Adipose tissue (tissue), 3 donors: Measurements from ENCODE around the gene ARMH3. TPM values are rescaled to one million over a fixed set of nuclear protein-coding genes. Genes with fewer than 3 reads are reported as not detected.

ENCODE experiments used
- H3K27ac ChIP-seq: one replicate; pipeline ENCODE4 v1.5.1; 2013; ENCODE audit warnings: low read depth, low read length
- WGBS, 3 donors: extraction: QIAGEN DNeasy Blood & Tissue Kit; methylation state at CpG; one replicate each; pipeline ENCODE4 v1.1.7; 2013; 5-methylcytosine and 5-hydroxymethylcytosine counted together
- polyA plus RNA-seq, 3 donors: library from polyadenylated mRNA; stranded (reverse); fragments of 200-250 nt; gene quantifications; one replicate each; pipeline ENCODE4 v1.2.3, GENCODE V29; 2013
- donor health status: healthy with polysubstance abuse.
- donor health status: Bipolar disorder and iron deficiency.
- donor health status: healthy.

Gene ARMH3
- polyA plus RNA-seq, 3 donors: 9.6 to 14.0 (median 10.0) TPM

- H3K27ac ChIP-seq: no peak overlapping the region
- 53 to 60% (median 60%) methylated on average over 9 of the region's 9 CpGs for WGBS, 3 donors
Observed at GRCh38 chr10:101831169-101831811, 224.7 kb downstream of the ARMH3 start.

- H3K27ac ChIP-seq: no peak overlapping the region
- whole genome bisulfite sequencing, 3 donors: 1 to 2% (median 2%) methylated on average over 55 to 56 of the region's 56 CpGs
Observed at GRCh38 chr10:101830322-101831168, 225.4 kb downstream of the ARMH3 start.

DNA sequence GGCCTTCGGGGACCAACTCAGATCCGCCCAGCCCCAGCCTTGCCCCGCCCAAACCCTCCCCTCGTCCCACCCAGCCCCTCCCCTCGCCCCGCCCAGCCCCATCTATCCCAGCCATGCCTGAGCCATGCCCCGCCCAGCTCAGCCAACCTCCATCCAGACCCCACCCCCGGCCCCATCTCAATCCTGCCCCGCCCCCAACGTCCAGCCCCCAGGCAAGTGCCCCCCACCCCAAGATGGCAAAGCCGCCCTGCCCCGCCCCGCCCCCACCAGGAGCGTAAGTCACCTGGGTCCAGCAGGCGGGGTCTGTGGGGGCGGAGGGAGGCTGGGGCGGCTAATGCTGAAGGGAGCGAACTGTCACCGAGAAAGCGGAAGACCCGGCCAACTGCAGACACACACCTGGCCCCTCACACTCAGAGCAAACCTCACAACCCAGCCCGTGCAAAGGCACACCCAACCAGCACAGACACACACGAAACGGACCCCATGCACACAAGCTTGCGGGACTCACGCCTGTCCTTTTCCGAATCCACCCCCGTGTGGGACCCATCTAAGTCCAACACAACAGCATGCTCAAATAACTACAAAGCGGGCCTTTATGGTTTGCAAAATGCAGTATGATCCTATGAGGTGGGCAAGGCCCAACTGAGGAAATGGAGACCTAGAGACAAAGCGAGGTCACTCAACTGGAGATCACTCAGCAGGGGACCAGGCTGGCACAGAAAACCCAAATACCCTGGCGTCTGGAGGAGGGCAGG lies 226.2 kb downstream of the ARMH3 start:
- no peak overlapping the region for H3K27ac ChIP-seq
- 7 to 11% (median 10%) methylated on average over 25 to 31 of the region's 31 CpGs for WGBS, 3 donors

DNA sequence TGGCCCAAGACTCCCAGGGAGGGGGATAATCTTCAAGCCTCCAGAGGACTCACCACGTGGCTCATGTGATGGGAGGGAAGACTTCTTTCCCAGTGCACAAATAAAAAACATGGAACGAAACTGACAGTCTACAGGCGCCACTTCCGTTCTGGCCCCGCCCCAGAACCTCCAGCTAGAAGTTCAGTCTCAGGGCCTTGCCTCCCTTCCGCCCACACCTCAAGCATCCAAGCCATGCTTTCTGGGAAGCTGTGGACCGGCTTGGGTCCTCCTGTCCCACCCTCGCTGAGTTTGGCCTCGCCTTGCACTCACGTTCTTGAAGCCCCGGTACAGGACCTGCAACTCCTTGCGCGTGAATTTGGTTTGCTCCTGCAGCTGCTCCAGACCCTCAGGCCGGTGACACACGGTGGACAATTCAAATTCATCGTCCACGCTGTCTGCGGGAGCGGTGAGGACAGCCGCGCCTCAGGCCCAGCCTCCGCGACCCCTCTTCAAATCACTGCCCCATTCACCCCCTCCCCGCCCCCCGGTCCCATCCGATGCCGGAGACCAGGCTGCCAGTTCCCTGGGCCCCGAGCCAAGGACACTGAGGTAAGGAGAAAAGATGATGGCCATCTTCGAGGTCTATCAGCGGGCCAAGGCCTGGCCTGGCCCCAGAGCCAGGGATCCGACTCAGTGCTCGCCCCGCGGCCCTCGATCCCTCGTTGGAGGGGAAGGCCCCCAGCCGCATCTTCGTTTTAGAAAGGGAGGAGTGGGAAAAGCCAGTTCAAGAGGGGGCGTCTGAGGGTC lies 227.0 kb downstream of the ARMH3 start:
- WGBS, 3 donors: 52 to 64% (median 58%) methylated on average over 39 of the region's 39 CpGs
- H3K27ac ChIP-seq: no peak overlapping the region

DNA sequence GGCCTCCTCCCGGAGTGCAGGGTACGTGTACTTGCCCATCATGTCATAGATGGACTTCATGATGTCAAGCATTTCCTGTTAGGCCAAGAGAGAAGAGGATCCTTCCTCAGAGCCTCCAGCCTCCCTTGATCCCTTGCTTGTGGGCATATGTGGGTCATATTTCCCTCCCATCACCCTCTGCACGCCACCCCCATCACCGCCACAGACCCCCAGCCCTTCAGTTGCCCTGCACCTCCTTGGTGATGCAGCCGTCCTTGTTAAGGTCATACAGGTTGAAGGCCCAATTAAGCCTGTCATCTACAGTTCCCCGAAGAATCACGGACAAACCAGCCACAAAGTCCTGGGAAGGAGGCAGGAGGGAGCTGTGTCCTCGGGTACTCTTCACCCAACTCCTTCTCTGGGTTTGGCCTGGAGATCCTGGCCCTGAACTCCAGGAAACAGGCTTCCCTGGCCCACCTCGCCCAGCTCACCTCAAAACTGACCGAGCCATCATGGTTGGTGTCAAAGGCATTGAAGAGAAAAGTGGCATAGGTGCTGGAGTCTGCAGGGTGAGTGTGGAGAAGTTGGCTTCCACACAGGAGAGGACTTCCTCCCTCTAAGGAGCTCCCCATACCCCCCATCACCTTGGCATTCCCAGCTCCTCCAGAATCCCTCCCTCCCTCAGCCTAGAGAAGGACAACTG lies 227.9 kb downstream of the ARMH3 start:
- WGBS, 3 donors: 90 to 96% (median 93%) methylated on average over 10 of the region's 10 CpGs

GRCh38 chr10:101826852-101827434 lies 229.0 kb downstream of the ARMH3 start:
- no peak overlapping the region for H3K27ac ChIP-seq
- 93 to 94% (median 93%) methylated on average over 5 of the region's 5 CpGs for WGBS, 3 donors

More for the DNA sequence above, 227.9 kb downstream of the ARMH3 start:
- H3K27ac ChIP-seq: no peak overlapping the region

- 51 to 91% (median 90%) methylated on average over 2 of the region's 2 CpGs for WGBS, 3 donors
- H3K27ac ChIP-seq: no peak overlapping the region
Observed at GRCh38 chr10:101824736-101825135, 231.2 kb downstream of the ARMH3 start.

- no peak overlapping the region for H3K27ac ChIP-seq
- 28 to 30% (median 28%) methylated on average over 14 of the region's 14 CpGs for WGBS, 3 donors
Observed at GRCh38 chr10:101818872-101819633, 236.9 kb downstream of the ARMH3 start.

DNA sequence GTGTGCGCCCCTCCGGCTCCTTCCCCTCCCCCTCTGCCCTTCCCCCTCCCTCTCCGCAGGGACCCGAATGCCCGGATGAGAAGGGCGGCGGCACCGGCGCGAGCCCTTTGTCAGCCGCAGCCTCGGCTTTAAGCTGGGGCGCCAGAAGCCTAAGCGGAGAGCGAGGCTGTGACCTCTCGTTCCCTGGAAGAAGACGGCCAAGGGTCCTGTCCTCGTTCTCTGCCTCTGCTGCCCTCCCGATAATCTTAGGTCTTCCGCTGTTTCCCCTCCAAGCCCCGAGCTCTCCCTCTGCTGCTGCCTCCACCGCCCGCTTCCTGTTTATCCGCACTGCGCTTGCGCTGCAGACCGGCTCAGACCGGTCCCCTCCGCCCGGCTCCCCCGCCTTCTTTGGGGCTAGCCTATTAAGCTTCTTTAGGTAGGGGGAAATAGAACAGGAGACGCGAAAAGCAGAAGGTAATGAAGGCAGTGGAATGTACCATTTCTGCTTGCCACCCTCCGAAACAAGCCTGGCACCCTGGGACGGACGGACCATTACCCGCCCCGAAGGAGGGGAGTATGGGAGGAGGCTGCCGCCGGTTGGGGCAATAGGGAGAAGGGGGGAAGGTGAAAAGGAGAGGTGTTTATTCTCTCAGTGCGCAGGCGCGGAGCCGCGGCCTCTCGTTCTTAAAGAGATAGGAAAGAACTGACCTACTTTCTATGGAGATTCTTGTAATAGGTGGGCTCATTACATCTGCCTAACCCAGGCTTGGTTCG lies 237.7 kb downstream of the ARMH3 start, which contains the start of gene OGA:
OGA (minus strand) TSS at position 326 of the 753 bp plus-strand sequence. CDS start 422 bp downstream, outside the sequence.
- 0% methylated on average over 46 to 47 of the region's 47 CpGs for WGBS, 3 donors

DNA sequence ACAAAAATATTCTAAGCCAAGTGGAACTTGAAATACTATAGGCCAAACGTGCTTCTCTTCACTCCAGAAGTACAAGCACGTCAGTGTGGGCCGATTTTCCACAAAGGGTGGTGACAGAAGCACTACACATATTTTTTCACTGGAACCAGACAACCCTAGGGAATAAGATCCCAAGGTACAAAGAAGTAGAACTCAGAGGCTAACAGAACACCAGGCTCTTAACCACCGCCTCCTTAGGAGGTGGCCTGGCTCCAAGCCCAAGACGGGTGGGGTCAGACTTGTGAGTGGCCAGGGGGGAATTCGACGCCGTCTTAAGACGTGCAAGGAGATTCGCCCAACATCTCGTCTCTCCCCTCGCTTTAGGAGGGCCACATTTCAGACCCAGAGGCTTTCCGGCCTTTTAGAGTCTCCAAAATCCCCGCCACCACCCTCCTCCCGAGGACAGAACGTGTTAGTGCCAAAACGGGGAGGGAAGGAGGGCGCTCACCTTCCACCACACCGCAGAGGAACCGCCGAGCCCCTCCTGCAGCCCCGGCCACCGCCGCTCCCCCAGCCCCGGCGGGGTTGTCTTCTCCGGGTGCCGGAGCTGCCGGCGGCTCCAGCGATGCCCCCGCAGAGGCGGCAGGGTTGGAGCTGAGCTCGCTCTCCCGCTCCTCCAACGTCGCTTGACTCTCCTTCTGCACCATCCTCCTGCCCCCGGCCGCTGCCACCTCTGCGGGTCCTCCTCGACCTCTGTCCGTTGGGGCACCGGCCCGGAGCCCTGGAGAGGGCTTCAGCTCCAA lies 238.4 kb downstream of the ARMH3 start:
- 0 to 1% (median 1%) methylated on average over 40 to 44 of the region's 44 CpGs for WGBS, 3 donors

More for the DNA sequence above, 237.7 kb downstream of the ARMH3 start, which contains the start of gene OGA:
- peak within 1 kb of the TSS; percentile 4 for H3K27ac ChIP-seq

GRCh38 chr10:101816913-101817336 lies 239.0 kb downstream of the ARMH3 start:
- WGBS, 3 donors: 1% methylated on average over 14 of the region's 14 CpGs
- no peak overlapping the region for H3K27ac ChIP-seq

More for the DNA sequence above, 238.4 kb downstream of the ARMH3 start:
- peak overlapping the region; percentile 4 for H3K27ac ChIP-seq

DNA sequence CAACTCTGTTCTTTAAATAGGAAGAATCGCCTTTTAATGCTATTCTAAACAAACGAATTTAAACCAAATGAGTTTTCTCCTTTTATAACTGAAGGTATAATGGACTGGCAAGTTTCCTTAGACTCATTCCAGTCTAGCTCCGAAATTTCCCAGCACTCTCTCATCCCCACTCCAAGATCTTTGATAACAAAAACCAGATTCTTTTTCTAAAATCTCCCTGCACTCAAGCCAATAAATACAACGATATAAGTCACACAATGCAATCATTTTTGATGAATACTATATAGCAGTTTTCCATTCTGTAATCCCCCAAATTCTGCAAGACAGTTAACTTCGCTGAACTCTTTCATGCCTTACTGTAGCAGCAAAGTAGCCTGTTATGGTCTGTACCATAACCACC lies 239.6 kb downstream of the ARMH3 start:
- H3K27ac ChIP-seq: no peak overlapping the region
- 2 to 4% (median 2%) methylated on average over 5 of the region's 5 CpGs for WGBS, 3 donors

GRCh38 chr10:101814466-101815071 lies 241.4 kb downstream of the ARMH3 start:
- H3K27ac ChIP-seq: no peak overlapping the region
- WGBS, 3 donors: 62 to 75% (median 73%) methylated on average over 8 of the region's 8 CpGs

DNA sequence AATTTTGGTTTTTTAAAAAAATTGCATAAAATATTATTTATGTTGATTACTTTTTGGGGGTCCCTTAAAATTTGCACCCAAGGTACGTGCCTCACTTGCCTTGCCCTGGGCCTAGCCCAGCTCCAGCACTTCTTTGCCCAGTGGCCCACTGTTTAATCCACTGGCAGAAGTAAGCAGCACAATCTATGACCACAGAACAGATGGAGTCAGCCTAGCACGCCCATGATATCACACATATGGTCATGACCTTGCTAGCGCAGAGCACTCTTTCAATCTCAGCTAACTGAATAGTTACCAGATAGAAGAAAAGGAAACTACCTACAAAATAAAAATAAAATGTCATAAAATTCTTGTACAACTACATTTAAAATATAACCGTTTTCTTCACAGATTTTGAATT lies 243.4 kb downstream of the ARMH3 start:
- WGBS, 3 donors: 80 to 83% (median 82%) methylated on average over 4 of the region's 4 CpGs
- H3K27ac ChIP-seq: no peak overlapping the region

- WGBS, 3 donors: 65 to 93% (median 86%) methylated on average over 1 of the region's 1 CpG
- H3K27ac ChIP-seq: no peak overlapping the region
Observed at GRCh38 chr10:101807158-101807557, 248.8 kb downstream of the ARMH3 start.
